Gastrocnemius medialis (tissue), 4 donors: ENCODE results near the gene ENOX1. TPM values are rescaled to one million over a fixed set of nuclear protein-coding genes. Genes with fewer than 3 reads are reported as not detected.

ENCODE experiments used
- ATAC-seq, 2 donors: fragments of 150-250 bp; one replicate each; pipeline ENCODE4 v1.9.1; 2016
- DNase-seq, 2 donors: peaks; one replicate each; pipeline ENCODE4 v3.0.0-alpha.2; 2019
- H3K27ac ChIP-seq, 4 donors: fragments of 200-600 bp; sonication (generic); 1 replicate in 1 of 4; 2 replicates in 3 of 4; pipeline ENCODE4 v1.5.1; 2016 to 2018; ENCODE audit warnings: mild to moderate bottlenecking in 2 of 4, moderate library complexity in 1 of 4
- H3K27me3 ChIP-seq, 3 donors: fragments of 200-600 bp; sonication (generic) in 2 of 3; 1 replicate in 1 of 3; 2 replicates in 2 of 3; pipeline versions ENCODE4 v1.5.1 to v1.6.0; 2016 to 2019; ENCODE audit warnings: mild to moderate bottlenecking in 1 of 3, moderate library complexity in 1 of 3
- H3K36me3 ChIP-seq, 2 donors: fragments of 200-600 bp; sonication (generic) in 1 of 2; one replicate each; pipeline ENCODE4 v1.5.1; 2017 to 2018
- H3K4me1 ChIP-seq, 2 donors: fragments of 200-600 bp; sonication (generic) in 1 of 2; one replicate each; pipeline ENCODE4 v1.5.1; 2016 to 2017; ENCODE audit warnings: mild to moderate bottlenecking in 2 of 2
- H3K4me3 ChIP-seq, 4 donors: fragments of 200-600 bp; sonication (generic) in 3 of 4; 1 replicate in 1 of 4; 2 replicates in 3 of 4; pipeline ENCODE4 v1.5.1; 2016 to 2019; ENCODE audit warnings: mild to moderate bottlenecking in 2 of 4
- H3K9me3 ChIP-seq, 3 donors: fragments of 200-600 bp; sonication (generic) in 2 of 3; 1 replicate in 1 of 3; 2 replicates in 2 of 3; pipeline ENCODE4 v1.5.1; 2016 to 2019
- POLR2A ChIP-seq, 2 donors: fragments of 450-650 bp; IDR thresholded peaks; one replicate each; pipeline ENCODE4 v1.6.1; 2017; ENCODE audit warnings: antibody characterized with exemption in 2 of 2, mild to moderate bottlenecking in 2 of 2, moderate library complexity in 2 of 2
- in situ Hi-C, 4 donors: fragments of 200-750 bp; cut with MboI; loops; one replicate each; pipeline versions ENCODE4 v1.15.0 to v1.8.0; 2017; ENCODE audit warnings: low sequenced_read_pairs in 4 of 4
- intact Hi-C: fragments of 100-400 bp; cut with DNase I; formaldehyde crosslinking; loops from one replicate; pipeline ENCODE4 v1.15.1; 2023; ENCODE audit warnings: low total_unique reads
- total RNA-seq, 4 donors: library from RNA; depleted of rRNA; stranded (reverse); fragments of >200 nt; gene quantifications; one replicate each; pipeline versions ENCODE4 v1.1.0 to v1.2.3, GENCODE V29; 2016
- TF ChIP-seq, protein P1 (sequence below), 5 experiments: fragments of 450-650 bp in 3 of 5; fragments of 200-600 bp in 2 of 5; sonication (generic) in 2 of 5; IDR thresholded peaks in 4 of 5; conservative IDR thresholded peaks in 1 of 5; 1 replicate in 4 of 5; 2 replicates in 1 of 5; pipeline ENCODE4 v1.5.1; 2016 to 2019; ENCODE audit warnings: antibody characterized with exemption in 5 of 5, mild to moderate bottlenecking in 3 of 5, moderate library complexity in 3 of 5

The ENOX1 gene
- total RNA-seq, 4 donors from 2014 or later: 0.46 to 3.5 (median 1.8) TPM

DNA sequence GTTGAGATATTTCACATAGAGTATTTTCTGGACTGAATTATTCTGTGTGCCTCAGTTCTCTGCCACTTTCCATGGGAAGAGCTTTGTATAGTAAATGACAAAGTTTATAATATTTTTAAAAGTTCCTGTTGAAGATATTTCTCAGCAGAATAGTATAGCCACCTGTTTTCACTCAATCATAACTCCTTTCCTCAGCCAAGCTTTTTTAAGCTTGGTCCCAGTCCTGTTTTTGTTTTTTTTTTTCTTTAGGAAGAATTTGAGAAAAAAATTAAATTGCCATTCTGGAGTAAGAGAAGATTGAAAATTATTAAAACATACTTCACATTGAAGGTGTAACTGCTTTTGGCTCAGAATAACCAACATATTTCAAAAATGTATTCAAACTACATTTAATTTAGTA is 55.5 kb downstream of the ENOX1 start:
- H3K27me3 ChIP-seq: no peaks in the 10 kb centered on the region
- H3K27ac ChIP-seq: no peak overlapping the region
- no peaks in the 10 kb centered on the region for H3K9me3 ChIP-seq
- H3K4me3 ChIP-seq: no peak overlapping the region
- intact Hi-C loops: no loop called here
- TF ChIP-seq POLR2A (IDR thresholded peaks at IDR 0.05): no peak
- TF ChIP-seq, protein P1, sequence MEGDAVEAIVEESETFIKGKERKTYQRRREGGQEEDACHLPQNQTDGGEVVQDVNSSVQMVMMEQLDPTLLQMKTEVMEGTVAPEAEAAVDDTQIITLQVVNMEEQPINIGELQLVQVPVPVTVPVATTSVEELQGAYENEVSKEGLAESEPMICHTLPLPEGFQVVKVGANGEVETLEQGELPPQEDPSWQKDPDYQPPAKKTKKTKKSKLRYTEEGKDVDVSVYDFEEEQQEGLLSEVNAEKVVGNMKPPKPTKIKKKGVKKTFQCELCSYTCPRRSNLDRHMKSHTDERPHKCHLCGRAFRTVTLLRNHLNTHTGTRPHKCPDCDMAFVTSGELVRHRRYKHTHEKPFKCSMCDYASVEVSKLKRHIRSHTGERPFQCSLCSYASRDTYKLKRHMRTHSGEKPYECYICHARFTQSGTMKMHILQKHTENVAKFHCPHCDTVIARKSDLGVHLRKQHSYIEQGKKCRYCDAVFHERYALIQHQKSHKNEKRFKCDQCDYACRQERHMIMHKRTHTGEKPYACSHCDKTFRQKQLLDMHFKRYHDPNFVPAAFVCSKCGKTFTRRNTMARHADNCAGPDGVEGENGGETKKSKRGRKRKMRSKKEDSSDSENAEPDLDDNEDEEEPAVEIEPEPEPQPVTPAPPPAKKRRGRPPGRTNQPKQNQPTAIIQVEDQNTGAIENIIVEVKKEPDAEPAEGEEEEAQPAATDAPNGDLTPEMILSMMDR (IDR thresholded peaks at IDR 0.05 in 4 of 5, conservative IDR thresholded peaks at IDR 0.05 in 1 of 5): no peak
- ATAC-seq (no peak), DNase-seq (no peak)
- H3K36me3 ChIP-seq: no peaks in the 10 kb centered on the region
- in situ Hi-C loops: no loop called here
- no peaks in the 10 kb centered on the region for H3K4me1 ChIP-seq

DNA sequence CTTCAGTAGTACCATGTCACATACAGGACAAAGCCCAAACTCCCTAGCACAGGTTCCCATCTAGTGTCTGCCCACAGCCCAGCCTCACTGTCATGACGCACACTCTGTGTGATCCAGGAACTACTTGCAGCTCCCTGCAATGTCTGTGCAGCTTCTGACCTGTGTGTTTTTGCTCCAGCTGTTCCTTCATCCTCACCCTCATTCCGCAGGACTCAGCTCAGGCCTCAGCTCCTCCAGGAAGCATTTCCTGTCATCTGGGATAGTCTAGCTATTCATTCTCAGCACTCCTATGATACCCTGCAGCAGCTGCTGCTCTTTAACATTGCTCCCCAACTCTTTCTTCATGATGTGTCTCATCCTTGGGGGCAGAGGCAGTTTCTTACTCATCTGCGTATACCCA is 56.1 kb downstream of the ENOX1 start:
- H3K4me3 ChIP-seq: no peak overlapping the region
- H3K27ac ChIP-seq: no peak overlapping the region
- no peaks in the 10 kb centered on the region for H3K9me3 ChIP-seq
- H3K4me1 ChIP-seq: no peaks in the 10 kb centered on the region
- H3K27me3 ChIP-seq: no peaks in the 10 kb centered on the region
- peak; percentile 33 to 39 for ATAC-seq
- intact Hi-C loops (no loop called here), in situ Hi-C loops (no loop called here)
- DNase-seq: no peak
- H3K36me3 ChIP-seq: no peaks in the 10 kb centered on the region
- TF ChIP-seq, protein P1 (IDR thresholded peaks at IDR 0.05 in 4 of 5, conservative IDR thresholded peaks at IDR 0.05 in 1 of 5): no peak
- TF ChIP-seq POLR2A (IDR thresholded peaks at IDR 0.05): no peak

DNA sequence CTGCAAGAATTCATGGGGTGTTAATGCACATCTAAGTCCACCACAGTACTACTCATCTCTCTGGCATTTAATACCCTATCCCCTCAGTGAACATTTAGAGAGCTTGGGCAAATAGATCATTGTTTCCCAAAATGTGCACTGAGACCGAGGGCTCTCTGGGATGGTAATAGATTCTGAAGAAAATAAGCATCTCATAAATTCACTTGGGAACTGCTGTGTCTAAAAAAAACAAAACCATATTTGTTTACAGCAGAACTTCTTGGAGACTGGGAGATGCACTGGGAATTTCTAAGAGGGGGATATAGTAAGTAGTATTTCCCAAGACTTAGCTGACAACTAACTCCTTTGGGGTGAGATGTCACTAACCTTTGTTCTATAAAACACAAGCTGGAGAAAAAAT is 58.4 kb downstream of the ENOX1 start:
- intact Hi-C loops (no loop called here), in situ Hi-C loops (no loop called here)

DNA sequence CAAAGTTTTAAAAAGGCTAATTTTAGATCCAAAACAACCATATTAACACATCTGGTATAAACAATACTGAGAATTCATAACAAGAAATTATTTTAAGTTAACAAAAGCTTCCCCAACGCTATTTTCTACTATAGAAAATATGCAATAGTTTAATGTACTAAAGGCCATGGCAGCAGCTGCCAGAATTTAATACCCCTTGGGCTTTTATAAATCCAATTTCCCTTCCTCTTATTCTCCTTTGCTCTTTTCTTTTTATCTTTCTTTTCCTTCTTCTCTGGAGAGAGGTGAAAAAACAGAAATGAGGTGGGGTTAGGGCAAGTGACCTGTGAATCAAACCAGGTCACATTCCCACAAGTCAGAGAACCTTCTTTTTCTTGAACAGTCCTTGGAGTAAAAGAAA is 58.9 kb downstream of the ENOX1 start:
- in situ Hi-C loops: no loop called here
- no peaks in the 10 kb centered on the region for H3K9me3 ChIP-seq
- peak overlapping the region in 1 of 4 donors; percentile 2 for H3K27ac ChIP-seq
- no peaks in the 10 kb centered on the region for H3K27me3 ChIP-seq
- no peaks in the 10 kb centered on the region for H3K36me3 ChIP-seq
- intact Hi-C loops: no loop called here
- no peak for ATAC-seq
- H3K4me1 ChIP-seq: no peaks in the 10 kb centered on the region
- no peak for DNase-seq
- H3K4me3 ChIP-seq: no peak overlapping the region
- TF ChIP-seq POLR2A (IDR thresholded peaks at IDR 0.05): no peak
- TF ChIP-seq, protein P1 (IDR thresholded peaks at IDR 0.05 in 4 of 5, conservative IDR thresholded peaks at IDR 0.05 in 1 of 5): no peak

More for the DNA sequence above, 58.4 kb downstream of the ENOX1 start:
- Histone ChIP-seq H3K4me1 (no peaks in the 10 kb centered on the region), H3K27ac (peak overlapping the region in 1 of 4 donors; percentile 2), H3K4me3 (no peak overlapping the region), H3K27me3 (no peaks in the 10 kb centered on the region), H3K9me3 (no peaks in the 10 kb centered on the region), H3K36me3 (no peaks in the 10 kb centered on the region)
- DNase-seq (no peak), ATAC-seq (peak in 1 of 2 donors; percentile 36)
- TF ChIP-seq, protein P1 (IDR thresholded peaks at IDR 0.05 in 4 of 5, conservative IDR thresholded peaks at IDR 0.05 in 1 of 5): no peak
- no peak for TF ChIP-seq POLR2A (IDR thresholded peaks at IDR 0.05)

DNA sequence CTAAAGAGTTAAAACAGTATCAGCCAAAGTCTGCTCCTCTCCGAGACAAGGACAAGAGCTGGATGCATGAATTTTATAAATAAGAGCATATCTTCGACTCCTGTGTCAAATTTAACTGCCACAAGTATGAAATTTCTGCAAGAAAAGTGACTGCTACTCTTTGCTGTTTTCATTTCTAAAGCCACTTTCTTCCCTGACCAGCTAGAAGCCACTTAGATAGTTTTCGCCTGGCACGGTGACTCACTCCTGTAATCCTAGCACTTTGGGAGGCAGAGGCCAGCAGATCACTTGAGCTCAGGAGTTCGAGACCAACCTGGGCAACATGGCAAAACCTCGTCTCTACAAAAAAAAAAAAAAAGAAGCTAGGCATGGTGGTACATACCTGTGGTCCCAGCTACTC is 61.3 kb downstream of the ENOX1 start:
- Histone ChIP-seq H3K9me3 (no peaks in the 10 kb centered on the region), H3K27me3 (no peaks in the 10 kb centered on the region), H3K4me1 (no peaks in the 10 kb centered on the region), H3K4me3 (no peak overlapping the region), H3K36me3 (no peaks in the 10 kb centered on the region), H3K27ac (no peak overlapping the region)
- no peak for DNase-seq
- no peak for ATAC-seq
- intact Hi-C loops: no loop called here
- TF ChIP-seq, protein P1 (IDR thresholded peaks at IDR 0.05 in 4 of 5, conservative IDR thresholded peaks at IDR 0.05 in 1 of 5): no peak
- in situ Hi-C loops: no loop called here
